Calu3 (cell line): ENCODE measurements around the gene DDX31. TPM values are rescaled to one million over a fixed set of nuclear protein-coding genes. Genes with fewer than 3 reads are reported as not detected.

Experiments
- BruUV-seq: library from RNA; stranded (reverse); fragments of 400-500 nt; replicated peaks from 2 replicates; lab custom pipeline; 2021; lab: Mats Ljungman, UMichigan
- CTCF ChIA-PET: fragments of 300-600 bp; sonication (Branson Sonifier 250); formaldehyde crosslinking; loops from one replicate; lab custom pipeline; 2022; ENCODE audit warnings: antibody characterized with exemption; lab: Charles Lee
- DNase-seq: peaks from one replicate; pipeline ENCODE4 v3.0.0; 2022
- H3K27ac Mint-ChIP-seq: one replicate; pipeline ENCODE4 v1.8.0; 2022; ENCODE audit warnings: mixed read lengths; ENCODE audit not compliant: unreplicated experiment
- H3K27me3 Mint-ChIP-seq: one replicate; pipeline ENCODE4 v1.8.0; 2022; ENCODE audit warnings: mixed read lengths; ENCODE audit not compliant: unreplicated experiment
- H3K36me3 Mint-ChIP-seq: one replicate; pipeline ENCODE4 v1.8.0; 2022; ENCODE audit warnings: mild to moderate bottlenecking, moderate library complexity, mixed read lengths; ENCODE audit not compliant: insufficient read depth, unreplicated experiment
- H3K4me1 Mint-ChIP-seq: one replicate; pipeline ENCODE4 v1.8.0; 2022; ENCODE audit warnings: mild to moderate bottlenecking, low read depth, mixed read lengths; ENCODE audit not compliant: unreplicated experiment
- H3K4me3 Mint-ChIP-seq: one replicate; pipeline ENCODE4 v1.8.0; 2022; ENCODE audit warnings: mild to moderate bottlenecking, low read depth, moderate library complexity, mixed read lengths; ENCODE audit not compliant: unreplicated experiment
- H3K9me3 Mint-ChIP-seq: one replicate; pipeline ENCODE4 v1.8.0; 2022; ENCODE audit warnings: low read depth, mixed read lengths; ENCODE audit not compliant: unreplicated experiment
- intact Hi-C: fragments of 100-400 bp; cut with micrococcal nuclease; formaldehyde crosslinking; loops from one replicate; pipeline ENCODE4 v1.10.0; 2022; ENCODE audit not compliant: unreplicated experiment
- total RNA-seq: library from RNA; stranded (reverse); gene quantifications from 2 replicates; pipeline ENCODE4 v1.2.3, GENCODE V29; 2022
- TF ChIP-seq, protein P1 (sequence below): fragments of 200-600 bp; IDR thresholded peaks from one replicate; pipeline ENCODE4 v1.8.0; 2022; ENCODE audit warnings: antibody characterized with exemption; ENCODE audit not compliant: unreplicated experiment

The DDX31 gene
- total RNA-seq, 1 experiment from 2014 or later: 18.4 TPM

- Mint-ChIP-seq H3K27me3 (peaks cover 58% of the 10 kb centered on the region), H3K4me1 (no peaks in the 10 kb centered on the region), H3K9me3 (no peaks in the 10 kb centered on the region), H3K27ac (no peak overlapping the region), H3K4me3 (no peak overlapping the region), H3K36me3 (peaks cover 4% of the 10 kb centered on the region)
- DNase-seq: no peak
- TF ChIP-seq, protein P1, sequence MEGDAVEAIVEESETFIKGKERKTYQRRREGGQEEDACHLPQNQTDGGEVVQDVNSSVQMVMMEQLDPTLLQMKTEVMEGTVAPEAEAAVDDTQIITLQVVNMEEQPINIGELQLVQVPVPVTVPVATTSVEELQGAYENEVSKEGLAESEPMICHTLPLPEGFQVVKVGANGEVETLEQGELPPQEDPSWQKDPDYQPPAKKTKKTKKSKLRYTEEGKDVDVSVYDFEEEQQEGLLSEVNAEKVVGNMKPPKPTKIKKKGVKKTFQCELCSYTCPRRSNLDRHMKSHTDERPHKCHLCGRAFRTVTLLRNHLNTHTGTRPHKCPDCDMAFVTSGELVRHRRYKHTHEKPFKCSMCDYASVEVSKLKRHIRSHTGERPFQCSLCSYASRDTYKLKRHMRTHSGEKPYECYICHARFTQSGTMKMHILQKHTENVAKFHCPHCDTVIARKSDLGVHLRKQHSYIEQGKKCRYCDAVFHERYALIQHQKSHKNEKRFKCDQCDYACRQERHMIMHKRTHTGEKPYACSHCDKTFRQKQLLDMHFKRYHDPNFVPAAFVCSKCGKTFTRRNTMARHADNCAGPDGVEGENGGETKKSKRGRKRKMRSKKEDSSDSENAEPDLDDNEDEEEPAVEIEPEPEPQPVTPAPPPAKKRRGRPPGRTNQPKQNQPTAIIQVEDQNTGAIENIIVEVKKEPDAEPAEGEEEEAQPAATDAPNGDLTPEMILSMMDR: no peak
- CTCF ChIA-PET: no interaction called here
- BruUV-seq: no TSS peak
- intact Hi-C loops: loop anchor here (5.0 kb wide), 1 partner anchor 166 kb away; the partner anchor contains the start of gene CFAP77
Measured at GRCh38 chr9:132578367-132578932, 91.3 kb downstream of the DDX31 start.

DNA sequence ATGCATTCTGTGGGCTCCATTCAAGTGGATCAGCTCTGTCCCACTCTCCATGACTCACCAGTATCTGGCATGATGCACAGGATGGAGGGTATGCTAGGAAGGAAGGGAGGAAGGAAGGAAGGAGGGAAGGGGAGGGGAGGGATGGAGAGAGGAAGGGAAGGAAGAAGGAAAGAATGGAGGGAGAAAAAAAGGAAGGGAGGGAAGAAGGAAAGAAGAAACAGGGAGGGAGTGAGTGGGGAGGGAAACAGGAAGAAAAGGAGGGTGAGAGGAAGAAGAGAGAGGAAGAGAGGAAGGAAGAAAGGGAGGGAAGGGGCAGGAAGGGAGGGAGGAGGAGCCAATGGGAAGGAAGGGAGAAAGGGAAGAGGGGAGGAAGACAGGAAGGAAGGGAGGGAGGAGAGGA is 92.7 kb downstream of the DDX31 start:
- intact Hi-C loops: loop anchor here (5.0 kb wide), 1 partner anchor 165 kb away; the partner anchor contains the start of gene CFAP77
- Mint-ChIP-seq H3K4me1 (peaks cover 8% of the 10 kb centered on the region), H3K4me3 (no peak overlapping the region), H3K27me3 (peaks cover 52% of the 10 kb centered on the region), H3K27ac (no peak overlapping the region), H3K36me3 (peaks cover 4% of the 10 kb centered on the region), H3K9me3 (no peaks in the 10 kb centered on the region)
- no TSS peak for BruUV-seq
- TF ChIP-seq, protein P1: no peak
- DNase-seq: no peak
- CTCF ChIA-PET: interaction anchor here (0.7 kb wide), 1 partner anchor 31 kb away, joined by 11 read pairs; no protein-coding TSS in a partner anchor

GRCh38 chr9:132575811-132576210 is 94.0 kb downstream of the DDX31 start:
- Mint-ChIP-seq H3K4me3 (no peak overlapping the region), H3K27ac (no peak overlapping the region), H3K36me3 (peaks cover 4% of the 10 kb centered on the region), H3K4me1 (peaks cover 8% of the 10 kb centered on the region), H3K9me3 (no peaks in the 10 kb centered on the region), H3K27me3 (peaks cover 41% of the 10 kb centered on the region)
- CTCF ChIA-PET: no interaction called here
- TF ChIP-seq, protein P1: no peak
- BruUV-seq: no TSS peak
- no peak for DNase-seq
- intact Hi-C loops: loop anchor here (2.0 to 5.0 kb wide), 2 partner anchors 69 to 164 kb away; partner anchors contain the start of gene CFAP77

DNA sequence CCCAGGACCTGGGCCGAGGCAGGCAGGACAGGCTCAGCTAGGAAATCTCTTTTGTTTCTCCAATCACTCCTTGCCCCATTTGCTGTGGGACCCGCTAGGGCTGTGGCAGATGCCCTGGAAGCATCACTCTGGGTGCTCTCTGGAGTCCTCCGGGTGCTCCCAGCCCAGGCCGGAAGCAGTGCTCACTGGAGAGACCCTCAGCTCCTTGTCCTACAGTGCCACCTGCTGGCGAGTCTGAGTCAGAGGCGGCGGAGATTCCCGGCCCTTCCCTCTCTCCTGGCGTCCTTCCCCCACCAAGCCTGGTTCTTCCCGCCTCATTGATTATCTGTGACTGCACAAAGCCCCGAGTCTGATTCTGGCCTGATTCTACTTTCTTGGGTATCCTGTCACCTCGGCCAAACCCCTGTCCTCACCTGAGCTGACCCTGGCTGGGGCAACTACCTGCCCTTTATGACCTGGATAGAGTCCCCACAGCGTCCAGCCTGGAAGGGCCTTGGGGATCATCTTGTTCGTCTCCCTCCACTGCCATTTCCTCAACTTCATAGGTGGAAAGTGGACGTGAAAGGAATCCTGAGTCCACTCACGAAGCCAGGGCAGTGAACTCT is 94.7 kb downstream of the DDX31 start:
- Mint-ChIP-seq H3K27ac (no peak overlapping the region), H3K27me3 (peaks cover 41% of the 10 kb centered on the region), H3K9me3 (no peaks in the 10 kb centered on the region), H3K36me3 (peaks cover 4% of the 10 kb centered on the region), H3K4me3 (no peak overlapping the region), H3K4me1 (peaks cover 10% of the 10 kb centered on the region)
- TF ChIP-seq, protein P1: peak; percentile 87
- DNase-seq: peak; percentile 84
- intact Hi-C loops: loop anchor here (2.0 to 5.0 kb wide), 2 partner anchors 68 to 163 kb away; partner anchors contain the start of gene CFAP77
- CTCF ChIA-PET: no interaction called here
- no TSS peak for BruUV-seq
